HepG2 (cell line): ENCODE measurements around the gene MFAP4. TPM values are rescaled to one million over a fixed set of nuclear protein-coding genes. Genes with fewer than 3 reads are reported as not detected.

Experiments
- FIP1L1 ChIP-seq: fragments of 200-400 bp; formaldehyde crosslinking; IDR thresholded peaks from 2 replicates; pipeline ENCODE4 v1.6.1; 2018; ENCODE audit warnings: low read depth, mild to moderate bottlenecking, low read length, moderate library complexity, borderline replicate concordance; ENCODE audit not compliant: insufficient read depth
- FOXA3 ChIP-seq: IDR thresholded peaks from 2 replicates; pipeline ENCODE4 v1.6.1; 2016; ENCODE audit warnings: missing genetic modification reagents, missing compliant biosample characterization
- HDAC2 ChIP-seq: sonication (generic); formaldehyde crosslinking; IDR thresholded peaks from 2 replicates; pipeline ENCODE4 v1.4.0; 2020; ENCODE audit warnings: missing genetic modification reagents
- IKZF4 ChIP-seq: sonication (generic); formaldehyde crosslinking; IDR thresholded peaks from 2 replicates; pipeline ENCODE4 v1.5.1; 2020; ENCODE audit warnings: borderline replicate concordance, mild to moderate bottlenecking, low read depth, missing genetic modification reagents; ENCODE audit errors: not compliant biosample characterization
- MAZ ChIP-seq, 2 experiments: sonication (generic) in 1 of 2; formaldehyde crosslinking in 1 of 2; IDR thresholded peaks; 2 replicates each; pipeline versions ENCODE4 v1.5.0 to v1.6.1; 2012 to 2020; ENCODE audit warnings: low read depth in 2 of 2, mild to moderate bottlenecking in 2 of 2, borderline replicate concordance in 1 of 2, improper control_type of control experiment in 1 of 2, low read length in 1 of 2, missing genetic modification reagents in 1 of 2, moderate library complexity in 1 of 2
- MTF2 ChIP-seq: sonication (generic); formaldehyde crosslinking; IDR thresholded peaks from 2 replicates; pipeline ENCODE4 v1.5.0; 2020; ENCODE audit warnings: missing genetic modification reagents, borderline replicate concordance
- PHF20 ChIP-seq: sonication (generic); formaldehyde crosslinking; IDR thresholded peaks from 2 replicates; pipeline ENCODE4 v1.5.0; 2020; ENCODE audit warnings: mild to moderate bottlenecking, missing genetic modification reagents
- SCMH1 ChIP-seq: sonication (generic); formaldehyde crosslinking; IDR thresholded peaks from 2 replicates; pipeline ENCODE4 v1.9.0; 2021; ENCODE audit warnings: missing genetic modification reagents, mild to moderate bottlenecking, borderline replicate concordance
- THYN1 ChIP-seq: sonication (generic); formaldehyde crosslinking; IDR thresholded peaks from 2 replicates; pipeline ENCODE4 v1.8.1; 2023; ENCODE audit warnings: low read depth, mild to moderate bottlenecking, moderate library complexity, missing genetic modification reagents, borderline replicate concordance
- ZNF101 ChIP-seq: sonication (generic); formaldehyde crosslinking; IDR thresholded peaks from 2 replicates; pipeline ENCODE4 v1.4.0; 2020; ENCODE audit warnings: mild to moderate bottlenecking, low read depth, missing genetic modification reagents, borderline replicate concordance
- ZNF660 ChIP-seq: sonication (generic); formaldehyde crosslinking; IDR thresholded peaks from 2 replicates; pipeline ENCODE4 v1.5.1; 2020; ENCODE audit warnings: mild to moderate bottlenecking, low read depth, missing genetic modification reagents, borderline replicate concordance
- ZNF788 ChIP-seq: sonication (generic); formaldehyde crosslinking; IDR thresholded peaks from 2 replicates; pipeline ENCODE4 v1.5.0; 2020; ENCODE audit warnings: mild to moderate bottlenecking, missing genetic modification reagents, borderline replicate concordance
- polyA plus RNA-seq, 8 experiments: library from polyadenylated mRNA; depleted of rRNA in 3 of 8; stranded (reverse) in 7 of 8; unstranded in 1 of 8; fragments of >200 nt; fragmentation: Illumina TruSeq in 4 of 8; extraction: Trizol in 4 of 8; gene quantifications; 2 replicates each; pipeline versions ENCODE4 v1.2.1 to v1.2.3, GENCODE V29; 2011 to 2016; ENCODE audit warnings: low read depth in 4 of 8, missing spikeins in 1 of 8, mixed read lengths in 1 of 8; ENCODE audit not compliant: insufficient read depth in 1 of 8
- total RNA-seq, 5 experiments: library from RNA; depleted of rRNA; stranded (reverse); fragments of >200 nt; fragmentation: Illumina TruSeq; extraction: Trizol; gene quantifications; 2 replicates each; pipeline ENCODE4 v1.2.3, GENCODE V29; 2016; ENCODE audit warnings: low read depth in 1 of 5
- TF ChIP-seq, protein P1 (sequence below): IDR thresholded peaks from 2 replicates; pipeline ENCODE4 v1.6.1; 2012; ENCODE audit warnings: inconsistent platforms
- TF ChIP-seq, protein P2 (sequence below): sonication (generic); formaldehyde crosslinking; IDR thresholded peaks from 2 replicates; pipeline ENCODE4 v1.9.0; 2022; ENCODE audit warnings: missing genetic modification reagents, mild to moderate bottlenecking, borderline replicate concordance
- TF ChIP-seq, protein P3 (sequence below): sonication (generic); formaldehyde crosslinking; IDR thresholded peaks from 2 replicates; pipeline ENCODE4 v1.5.1; 2020; ENCODE audit warnings: missing genetic modification reagents, mild to moderate bottlenecking, borderline replicate concordance
- TF ChIP-seq, protein P4 (sequence below): sonication (generic); formaldehyde crosslinking; IDR thresholded peaks from 2 replicates; pipeline ENCODE4 v1.4.0; 2020; ENCODE audit warnings: mild to moderate bottlenecking, missing genetic modification reagents
- TF ChIP-seq, protein P5 (sequence below): sonication (generic); formaldehyde crosslinking; IDR thresholded peaks from 2 replicates; pipeline ENCODE4 v1.8.0; 2022; ENCODE audit warnings: missing genetic modification reagents, mild to moderate bottlenecking, moderate library complexity, borderline replicate concordance

MFAP4 gene
- total and polyA plus RNA-seq, 2 of the 13 experiments (the other 11 are each of a cell fraction or from before 2014, with no cell fraction given): 0.08 TPM; not detected in 1

DNA sequence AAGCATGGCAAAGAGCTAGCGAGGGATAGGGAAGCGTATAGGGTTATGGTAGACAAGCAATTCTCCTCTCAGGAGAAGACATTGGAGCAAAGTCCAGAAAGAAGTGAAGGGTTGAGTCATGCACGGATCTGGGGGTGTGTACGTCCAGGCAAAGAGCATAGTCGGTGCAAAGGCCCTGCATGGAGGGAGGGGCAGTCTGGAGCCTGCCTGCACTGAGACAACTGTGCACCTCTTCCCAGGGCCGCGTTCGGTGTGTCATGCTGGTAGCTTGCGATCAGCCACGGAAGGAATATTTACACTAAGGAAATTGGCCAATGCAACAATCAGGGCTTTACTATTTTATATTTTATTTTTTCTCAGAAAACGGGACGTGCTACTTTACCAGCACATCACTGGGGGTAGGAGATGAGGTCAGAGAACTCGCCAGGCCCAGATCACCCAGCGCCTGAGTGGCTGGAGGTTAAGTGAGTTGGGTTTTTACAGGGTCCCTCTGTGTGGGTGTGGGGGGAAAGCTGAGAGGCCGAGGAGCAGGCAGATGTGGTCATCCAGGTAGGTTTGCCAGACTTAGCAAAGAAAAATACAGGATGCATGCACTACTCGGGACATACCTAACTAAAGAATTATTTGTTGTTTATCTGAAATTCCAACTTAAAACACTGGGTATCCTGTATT, 17.7 kb downstream of the MFAP4 start (continued):
- no peak for TF ChIP-seq ZNF101 (CRISPR knock-in tag)
- TF ChIP-seq ZNF660 (CRISPR knock-in tag): no peak
- TF ChIP-seq ZNF788 (CRISPR knock-in tag): no peak
- TF ChIP-seq SCMH1 (CRISPR knock-in tag): no peak
- TF ChIP-seq MAZ (IDR thresholded peaks at IDR 0.05; ENCODE audit: borderline replicate concordance, low read depth, low read length): 0 out of 2 replicates have a peak, but pooled peaks have one; percentile 27
- TF ChIP-seq MAZ (CRISPR knock-in tag; IDR thresholded peaks at IDR 0.05; ENCODE audit: low read depth): 0 out of 2 replicates have a peak, but pooled peaks have one; percentile 20
- peak; percentile 45; the same call in 1 of the 2 replicates for TF ChIP-seq FOXA3 (CRISPR knock-in tag)
- no peak for TF ChIP-seq IKZF4 (CRISPR knock-in tag)
- TF ChIP-seq, protein P1, sequence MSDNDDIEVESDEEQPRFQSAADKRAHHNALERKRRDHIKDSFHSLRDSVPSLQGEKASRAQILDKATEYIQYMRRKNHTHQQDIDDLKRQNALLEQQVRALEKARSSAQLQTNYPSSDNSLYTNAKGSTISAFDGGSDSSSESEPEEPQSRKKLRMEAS: peak; percentile 10; the same call in 1 of the 2 replicates
- TF ChIP-seq PHF20: no peak
- no peak for TF ChIP-seq THYN1 (CRISPR knock-in tag)
- TF ChIP-seq, protein P2, sequence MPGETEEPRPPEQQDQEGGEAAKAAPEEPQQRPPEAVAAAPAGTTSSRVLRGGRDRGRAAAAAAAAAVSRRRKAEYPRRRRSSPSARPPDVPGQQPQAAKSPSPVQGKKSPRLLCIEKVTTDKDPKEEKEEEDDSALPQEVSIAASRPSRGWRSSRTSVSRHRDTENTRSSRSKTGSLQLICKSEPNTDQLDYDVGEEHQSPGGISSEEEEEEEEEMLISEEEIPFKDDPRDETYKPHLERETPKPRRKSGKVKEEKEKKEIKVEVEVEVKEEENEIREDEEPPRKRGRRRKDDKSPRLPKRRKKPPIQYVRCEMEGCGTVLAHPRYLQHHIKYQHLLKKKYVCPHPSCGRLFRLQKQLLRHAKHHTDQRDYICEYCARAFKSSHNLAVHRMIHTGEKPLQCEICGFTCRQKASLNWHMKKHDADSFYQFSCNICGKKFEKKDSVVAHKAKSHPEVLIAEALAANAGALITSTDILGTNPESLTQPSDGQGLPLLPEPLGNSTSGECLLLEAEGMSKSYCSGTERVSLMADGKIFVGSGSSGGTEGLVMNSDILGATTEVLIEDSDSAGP: no peak
- TF ChIP-seq, protein P3, sequence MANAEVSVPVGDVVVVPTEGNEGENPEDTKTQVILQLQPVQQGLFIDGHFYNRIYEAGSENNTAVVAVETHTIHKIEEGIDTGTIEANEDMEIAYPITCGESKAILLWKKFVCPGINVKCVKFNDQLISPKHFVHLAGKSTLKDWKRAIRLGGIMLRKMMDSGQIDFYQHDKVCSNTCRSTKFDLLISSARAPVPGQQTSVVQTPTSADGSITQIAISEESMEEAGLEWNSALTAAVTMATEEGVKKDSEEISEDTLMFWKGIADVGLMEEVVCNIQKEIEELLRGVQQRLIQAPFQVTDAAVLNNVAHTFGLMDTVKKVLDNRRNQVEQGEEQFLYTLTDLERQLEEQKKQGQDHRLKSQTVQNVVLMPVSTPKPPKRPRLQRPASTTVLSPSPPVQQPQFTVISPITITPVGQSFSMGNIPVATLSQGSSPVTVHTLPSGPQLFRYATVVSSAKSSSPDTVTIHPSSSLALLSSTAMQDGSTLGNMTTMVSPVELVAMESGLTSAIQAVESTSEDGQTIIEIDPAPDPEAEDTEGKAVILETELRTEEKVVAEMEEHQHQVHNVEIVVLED: no peak
- TF ChIP-seq, protein P4, sequence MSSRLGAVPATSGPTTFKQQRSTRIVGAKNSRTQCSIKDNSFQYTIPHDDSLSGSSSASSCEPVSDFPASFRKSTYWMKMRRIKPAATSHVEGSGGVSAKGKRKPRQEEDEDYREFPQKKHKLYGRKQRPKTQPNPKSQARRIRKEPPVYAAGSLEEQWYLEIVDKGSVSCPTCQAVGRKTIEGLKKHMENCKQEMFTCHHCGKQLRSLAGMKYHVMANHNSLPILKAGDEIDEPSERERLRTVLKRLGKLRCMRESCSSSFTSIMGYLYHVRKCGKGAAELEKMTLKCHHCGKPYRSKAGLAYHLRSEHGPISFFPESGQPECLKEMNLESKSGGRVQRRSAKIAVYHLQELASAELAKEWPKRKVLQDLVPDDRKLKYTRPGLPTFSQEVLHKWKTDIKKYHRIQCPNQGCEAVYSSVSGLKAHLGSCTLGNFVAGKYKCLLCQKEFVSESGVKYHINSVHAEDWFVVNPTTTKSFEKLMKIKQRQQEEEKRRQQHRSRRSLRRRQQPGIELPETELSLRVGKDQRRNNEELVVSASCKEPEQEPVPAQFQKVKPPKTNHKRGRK (CRISPR knock-in tag): no peak
- peak; percentile 54; the same call in 1 of the 2 replicates for TF ChIP-seq HDAC2 (CRISPR knock-in tag)
- no peak for TF ChIP-seq MTF2 (CRISPR knock-in tag)
- TF ChIP-seq, protein P5, sequence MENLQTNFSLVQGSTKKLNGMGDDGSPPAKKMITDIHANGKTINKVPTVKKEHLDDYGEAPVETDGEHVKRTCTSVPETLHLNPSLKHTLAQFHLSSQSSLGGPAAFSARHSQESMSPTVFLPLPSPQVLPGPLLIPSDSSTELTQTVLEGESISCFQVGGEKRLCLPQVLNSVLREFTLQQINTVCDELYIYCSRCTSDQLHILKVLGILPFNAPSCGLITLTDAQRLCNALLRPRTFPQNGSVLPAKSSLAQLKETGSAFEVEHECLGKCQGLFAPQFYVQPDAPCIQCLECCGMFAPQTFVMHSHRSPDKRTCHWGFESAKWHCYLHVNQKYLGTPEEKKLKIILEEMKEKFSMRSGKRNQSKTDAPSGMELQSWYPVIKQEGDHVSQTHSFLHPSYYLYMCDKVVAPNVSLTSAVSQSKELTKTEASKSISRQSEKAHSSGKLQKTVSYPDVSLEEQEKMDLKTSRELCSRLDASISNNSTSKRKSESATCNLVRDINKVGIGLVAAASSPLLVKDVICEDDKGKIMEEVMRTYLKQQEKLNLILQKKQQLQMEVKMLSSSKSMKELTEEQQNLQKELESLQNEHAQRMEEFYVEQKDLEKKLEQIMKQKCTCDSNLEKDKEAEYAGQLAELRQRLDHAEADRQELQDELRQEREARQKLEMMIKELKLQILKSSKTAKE (CRISPR knock-in tag): no peak
- TF ChIP-seq FIP1L1: no peak
